Left renal cortex interstitium (tissue), 4 donors: ENCODE data around the gene ACSF2. TPM values are rescaled to one million over a fixed set of nuclear protein-coding genes. Genes with fewer than 3 reads are reported as not detected.

ENCODE experiments used
- DNase-seq, 4 donors: peaks; one replicate each; pipeline ENCODE4 v3.0.0-alpha.2; 2013; ENCODE audit warnings: low read depth in 4 of 4, low spot score in 2 of 4, missing footprints in 1 of 4
- polyA plus RNA-seq, 4 donors: library from polyadenylated mRNA; unstranded; fragments of 120-200 nt; gene quantifications; one replicate each; pipeline ENCODE4 v1.2.1, GENCODE V29; 2013; ENCODE audit not compliant: insufficient read length in 4 of 4

Gene ACSF2
- polyA plus RNA-seq, 4 donors, result 65.3 to 117 (median 100) TPM

GRCh38 chr17:50518384-50519023, 92.5 kb downstream of the ACSF2 start:
- no peak for DNase-seq

- no peak for DNase-seq
Observed at GRCh38 chr17:50519141-50519834, 93.3 kb downstream of the ACSF2 start.

GRCh38 chr17:50520483-50520882, 94.5 kb downstream of the ACSF2 start:
- DNase-seq, result no peak

GRCh38 chr17:50521514-50521913, 95.5 kb downstream of the ACSF2 start:
- no peak for DNase-seq

- DNase-seq, result no peak
Observed at GRCh38 chr17:50522766-50523165, 96.7 kb downstream of the ACSF2 start.

- DNase-seq, result no peak
Observed at GRCh38 chr17:50523208-50523607, 97.2 kb downstream of the ACSF2 start.

Other genes with a start within 250 kb of the ACSF2 start
- 100 to 1,000 TPM; 447 to 744 (median 516) TPM for gene COL1A1, start 224.6 kb upstream of the ACSF2 start, polyA plus RNA-seq
- 1 to 10 TPM in 3 of 4 donors, under 1 TPM in 1; 0.93 to 2.4 (median 1.9) TPM for gene TMEM92, start 151.8 kb upstream of the ACSF2 start, polyA plus RNA-seq
- 10 to 100 TPM; 15.7 to 29.0 (median 26.0) TPM for gene XYLT2, start 80.1 kb upstream of the ACSF2 start, polyA plus RNA-seq
- gene MRPL27, start 53.0 kb upstream of the ACSF2 start, polyA plus RNA-seq, result 10 to 100 TPM; 66.1 to 83.0 (median 76.9) TPM
- 10 to 100 TPM in 1 of 4 donors, 1 to 10 TPM in 3; 5.8 to 10.6 (median 8.8) TPM for gene EME1, start 53.0 kb upstream of the ACSF2 start, polyA plus RNA-seq
- 10 to 100 TPM; 55.2 to 62.0 (median 59.4) TPM for gene LRRC59, start 28.7 kb upstream of the ACSF2 start, polyA plus RNA-seq
- gene CHAD, start 42.7 kb downstream of the ACSF2 start, polyA plus RNA-seq, result 1 to 10 TPM in 3 of 4 donors, under 1 TPM in 1; 0.68 to 5.6 (median 2.4) TPM
- gene RSAD1, start 52.6 kb downstream of the ACSF2 start, polyA plus RNA-seq, result 10 to 100 TPM; 45.8 to 67.5 (median 54.4) TPM
- gene MYCBPAP, start 82.2 kb downstream of the ACSF2 start, polyA plus RNA-seq, result 1 to 10 TPM; 1.2 to 3.2 (median 2.3) TPM
- 10 to 100 TPM in 2 of 4 donors, 1 to 10 TPM in 2; 8.0 to 18.0 (median 10.9) TPM for gene EPN3, start 106.5 kb downstream of the ACSF2 start, polyA plus RNA-seq
- 10 to 100 TPM; 50.8 to 71.7 (median 59.5) TPM for gene SPATA20, start 121.0 kb downstream of the ACSF2 start, polyA plus RNA-seq
- 10 to 100 TPM in 1 of 4 donors, 1 to 10 TPM in 3; 7.6 to 10.4 (median 8.1) TPM for gene CACNA1G, start 134.5 kb downstream of the ACSF2 start, polyA plus RNA-seq
- 10 to 100 TPM in 2 of 4 donors, 1 to 10 TPM in 2; 5.3 to 14.4 (median 9.4) TPM for gene ABCC3, start 208.7 kb downstream of the ACSF2 start, polyA plus RNA-seq